Esophagus squamous epithelium (tissue), 5 donors: ENCODE measurements around the gene GOLGA8Q. TPM values are rescaled to one million over a fixed set of nuclear protein-coding genes. Genes with fewer than 3 reads are reported as not detected.
A peak's percentile ranks its signal among the peaks of the same experiment; 100 is the strongest.
"Not testable (repeated sequence)": the region's sequence is repeated elsewhere in the genome, so short reads cannot be mapped to it uniquely, and the experiment has no call there.

Source experiments
- DNase-seq: peaks from one replicate; lab custom pipeline; 2025; lab: John Stamatoyannopoulos, UW
- H3K27ac ChIP-seq, 4 donors: fragments of 200-600 bp; sonication (generic); one replicate each; pipeline ENCODE4 v1.5.1; 2016 to 2019; ENCODE audit warnings: mild to moderate bottlenecking in 1 of 4
- H3K27me3 ChIP-seq, 4 donors: fragments of 200-600 bp; sonication (generic); 1 replicate in 3 of 4; 2 replicates in 1 of 4; pipeline versions ENCODE4 v1.5.1 to v1.6.0; 2017 to 2021; ENCODE audit warnings: antibody characterized with exemption in 1 of 4
- H3K36me3 ChIP-seq, 3 donors: fragments of 200-600 bp; sonication (generic); one replicate each; pipeline ENCODE4 v1.5.1; 2016 to 2019
- H3K4me1 ChIP-seq, 3 donors: fragments of 200-600 bp; sonication (generic); one replicate each; pipeline ENCODE4 v1.5.1; 2017 to 2019
- H3K4me3 ChIP-seq, 4 donors: fragments of 200-600 bp; sonication (generic); 1 replicate in 3 of 4; 2 replicates in 1 of 4; pipeline ENCODE4 v1.5.1; 2016 to 2019; ENCODE audit warnings: mild to moderate bottlenecking in 2 of 4, moderate library complexity in 1 of 4
- H3K9me3 ChIP-seq, 3 donors: fragments of 200-600 bp; sonication (generic); one replicate each; pipeline ENCODE4 v1.5.1; 2016 to 2019
- CTCF ChIP-seq, 6 experiments: fragments of 450-650 bp in 4 of 6; fragments of 200-600 bp in 2 of 6; sonication (generic) in 2 of 6; IDR thresholded peaks; one replicate each; pipeline ENCODE4 v1.5.1; 2016 to 2019; ENCODE audit warnings: antibody characterized with exemption in 6 of 6, mild to moderate bottlenecking in 4 of 6, moderate library complexity in 4 of 6
- WGBS, 2 donors: methylation state at CpG; one replicate each; pipeline ENCODE4 v1.1.5; 2018; 5-methylcytosine and 5-hydroxymethylcytosine counted together
- intact Hi-C: fragments of 100-400 bp; cut with DNase I; formaldehyde crosslinking; loops from one replicate; pipeline ENCODE4 v1.15.0; 2022
- small RNA-seq, 4 donors: library from RNA; depleted of rRNA; stranded (forward); fragments of <200 nt; gene quantifications; one replicate each; pipeline ENCODE3, GENCODE V24; 2016
- total RNA-seq, 4 donors: library from RNA; depleted of rRNA; stranded (reverse); fragments of >200 nt; gene quantifications; one replicate each; pipeline ENCODE4 v1.1.0, GENCODE V29; 2016
- donor health status: DM: yes; HTN: yes; CAD: no.

GOLGA8Q gene
- total RNA-seq, 4 donors from 2014 or later, result 0.32 to 2.3 (median 1.1) TPM; not detected in 1

- H3K27me3 ChIP-seq, H3K9me3 ChIP-seq, H3K4me1 ChIP-seq, intact Hi-C loops, H3K27ac ChIP-seq, DNase-seq, H3K36me3 ChIP-seq, H3K4me3 ChIP-seq: not testable (repeated sequence)
- WGBS, 2 donors, result no CpG with 5 or more reads among the region's 4 CpGs
Observed at GRCh38 chr15:30580716-30581115, 28.9 kb downstream of the GOLGA8Q start.

DNA sequence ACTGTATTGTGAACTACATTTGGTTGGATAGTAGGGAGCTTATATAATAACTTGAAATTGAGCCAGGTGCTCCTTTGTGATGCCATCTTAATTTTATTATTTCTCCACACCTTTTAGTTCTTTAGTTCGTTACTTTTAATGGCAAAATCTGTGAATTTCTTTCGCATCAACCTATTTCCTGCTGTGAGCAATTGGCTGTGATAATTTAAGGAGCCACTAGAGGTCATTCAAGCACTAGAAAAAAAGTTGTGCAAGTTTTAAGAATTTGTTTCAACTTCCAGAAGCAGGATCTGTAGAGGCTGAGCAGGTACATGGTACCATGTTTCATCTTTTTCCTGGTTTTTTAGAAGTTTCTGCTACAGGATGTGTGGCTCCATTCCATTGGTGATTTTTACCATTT is 47.1 kb downstream of the GOLGA8Q start:
- intact Hi-C loops, H3K27ac ChIP-seq, H3K27me3 ChIP-seq, H3K4me1 ChIP-seq, H3K36me3 ChIP-seq, H3K9me3 ChIP-seq, DNase-seq, H3K4me3 ChIP-seq: not testable (repeated sequence)
- peak in 4 of 6 experiments; percentile 19 to 40 (median 33) for TF ChIP-seq CTCF (IDR thresholded peaks at IDR 0.05)
- no CpG with 5 or more reads among the region's 2 CpGs for WGBS, 2 donors

GRCh38 chr15:30603796-30604195 is 51.9 kb downstream of the GOLGA8Q start, which contains the start of gene GOLGA8H:
Gene GOLGA8H (plus strand): TSS chr15:30604028. CDS start chr15:30604126, 98 bp downstream.
- H3K27me3 ChIP-seq, DNase-seq, H3K27ac ChIP-seq, H3K4me3 ChIP-seq, H3K36me3 ChIP-seq, H3K4me1 ChIP-seq, H3K9me3 ChIP-seq, intact Hi-C loops: not testable (repeated sequence)
- 91% methylated on average over 4 of the region's 8 CpGs; no CpG with 5 or more reads in 1 of the 2 donors for WGBS, 2 donors

Small RNA genes within 50 kb of the gene (small RNA-seq; reads per million reads assigned to genes)
- 0 reads per million in 4 donors for gene RF00096
- 0 reads per million in 4 donors for gene RN7SL796P

Other genes with a start within 250 kb of the GOLGA8Q start
- gene CHRFAM7A, start 158.5 kb upstream of the GOLGA8Q start, total RNA-seq, result 1 to 10 TPM in 1 of 4 donors, under 1 TPM in 2, not detected in 1; 0.13 to 1.8 (median 0.19) TPM
- gene GOLGA8R, start 137.8 kb upstream of the GOLGA8Q start, total RNA-seq, result 1 to 10 TPM in 3 of 4 donors, under 1 TPM in 1; 0.66 to 3.4 (median 1.1) TPM
- gene GOLGA8H, start 52.0 kb downstream of the GOLGA8Q start, total RNA-seq, result under 1 TPM in 2 of 4 donors, not detected in 2; 0.57 to 0.64 TPM